ENCODE results near the gene TAB2.

DNA sequence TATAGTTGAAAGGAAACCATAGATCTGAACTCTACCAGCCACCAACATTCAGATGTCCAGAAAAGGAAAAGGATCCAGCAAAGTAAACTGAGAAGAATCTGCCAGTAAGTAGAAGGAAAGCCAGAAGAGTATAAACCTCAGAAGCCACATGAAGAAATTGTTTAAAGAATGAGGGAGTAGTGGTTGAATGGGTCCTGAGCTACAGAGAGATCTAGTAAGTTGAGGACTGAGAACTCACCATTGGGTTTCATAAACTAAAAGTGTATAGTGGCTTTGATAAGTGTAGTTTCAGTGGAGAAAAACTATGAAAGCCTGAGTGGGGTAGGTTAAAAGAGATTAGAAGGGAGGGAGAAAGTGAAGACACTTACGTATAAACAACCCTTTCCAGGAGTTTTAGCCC, 50.6 kb downstream of the TAB2 start:
- TF ChIP-seq SP1 (IDR thresholded peaks at IDR 0.05), result no peak
- no peak for TF ChIP-seq HDGF (IDR thresholded peaks at IDR 0.05; ENCODE audit: borderline replicate concordance)
- no peak for TF ChIP-seq BHLHE40 (IDR thresholded peaks at IDR 0.05; ENCODE audit: borderline replicate concordance)
- no peak for TF ChIP-seq FOXM1 (IDR thresholded peaks at IDR 0.05; ENCODE audit: borderline replicate concordance)
